NCI-H2196 treated with DMSO at 0.1 percent for 48 hours (cell line): ENCODE measurements around the gene CAMKK2.
A peak's percentile ranks its signal among the peaks of the same experiment; 100 is the strongest.
"Not testable (repeated sequence)": the region's sequence is repeated elsewhere in the genome, so short reads cannot be mapped to it uniquely, and the experiment has no call there.

Source experiments
- DNase-seq: peaks from one replicate; lab custom pipeline; 2025; ENCODE audit not compliant: unreplicated experiment; lab: John Stamatoyannopoulos, UW

Gene CAMKK2

DNA sequence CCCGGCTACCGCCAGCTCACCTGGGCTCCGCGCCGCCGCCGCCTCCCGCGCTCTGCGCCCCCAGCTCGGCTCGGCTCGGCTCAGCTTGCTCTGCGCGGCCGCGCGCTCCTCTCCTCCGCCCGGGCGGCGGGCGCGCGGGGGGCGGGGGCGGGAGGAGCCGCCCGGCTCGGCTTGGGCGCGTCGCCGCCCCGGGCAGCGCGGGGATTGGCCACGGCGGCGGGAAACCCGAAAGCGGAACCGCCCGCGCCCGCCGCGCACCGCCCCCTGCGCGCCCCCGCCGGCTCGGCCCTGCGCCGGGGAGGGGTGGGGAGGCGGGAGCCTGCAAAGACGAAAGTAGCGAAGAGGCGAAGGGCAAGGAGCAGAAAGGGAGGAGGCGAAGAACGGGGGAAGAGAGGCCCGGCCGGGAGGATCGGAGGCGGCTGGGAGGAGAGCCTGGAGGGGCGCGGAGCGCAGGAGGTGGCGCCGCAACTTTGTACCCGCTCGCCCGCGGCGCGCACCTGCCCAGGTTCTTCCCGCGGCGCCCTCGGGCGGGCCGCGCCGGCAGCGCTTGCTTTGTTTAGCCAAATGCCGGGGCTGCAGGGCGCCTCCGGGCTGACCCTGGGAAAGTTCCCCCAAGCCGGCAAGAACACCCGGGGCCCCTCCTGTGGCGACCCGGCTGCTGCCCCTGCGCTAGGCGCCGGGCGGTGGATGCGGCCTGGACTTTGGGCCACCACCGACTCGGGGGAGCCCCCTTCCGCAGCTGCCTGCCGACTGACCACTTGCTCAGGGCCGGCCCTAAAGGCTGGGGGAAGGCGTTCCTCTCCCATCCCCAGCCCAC lies at the start of gene CAMKK2:
Gene CAMKK2 (minus strand): TSS at position 92 of the 817 bp plus-strand sequence. CDS start 22,183 bp downstream, outside the sequence.
- peak; percentile 68 for DNase-seq

- DNase-seq = no peak
Measured at GRCh38 chr12:121345151-121345815, 48.8 kb upstream of the CAMKK2 start.

DNA sequence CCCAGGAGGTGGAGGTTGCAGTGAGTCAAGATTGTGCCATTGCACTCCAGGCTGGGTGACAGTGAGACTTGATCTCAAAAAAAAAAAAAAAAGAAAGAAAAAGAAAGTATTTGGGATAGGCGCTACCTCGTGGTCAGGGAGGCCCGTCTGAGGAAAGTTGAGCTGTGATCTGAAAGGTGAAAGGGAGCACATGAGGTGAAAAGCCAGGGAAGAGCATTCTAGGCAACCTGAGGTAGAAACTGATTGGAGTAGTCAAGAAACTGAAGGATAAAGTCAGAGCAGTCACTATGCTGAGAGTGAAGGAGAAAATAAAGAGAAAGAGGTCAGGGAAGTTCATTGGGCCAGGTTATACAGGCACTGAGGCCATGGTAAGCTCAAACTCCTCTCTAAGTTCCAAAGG lies 48.0 kb upstream of the CAMKK2 start:
- no peak for DNase-seq

- no peak for DNase-seq
Measured at GRCh38 chr12:121337416-121337815, 40.9 kb upstream of the CAMKK2 start.

GRCh38 chr12:121334513-121335343 lies 38.2 kb upstream of the CAMKK2 start:
- peak; percentile 77 for DNase-seq

DNA sequence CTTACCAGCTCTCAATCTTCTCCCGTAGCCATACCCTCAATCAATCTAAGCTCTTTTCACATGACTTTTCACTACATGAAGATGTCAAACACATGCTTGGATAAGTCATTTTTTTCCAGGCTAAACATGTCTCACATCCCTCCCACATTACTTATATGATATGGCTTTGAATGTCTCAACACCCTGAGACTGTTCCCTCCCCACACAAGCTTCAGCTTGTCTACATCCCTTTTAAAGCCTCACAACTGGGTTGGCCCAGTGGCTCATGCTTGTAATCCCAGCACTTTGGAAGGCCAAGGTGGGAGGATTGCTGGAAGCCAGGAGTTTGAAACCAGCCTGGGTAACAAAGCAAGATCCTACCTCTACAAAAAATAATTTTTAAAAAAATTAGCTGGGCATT lies 37.2 kb upstream of the CAMKK2 start:
- no peak for DNase-seq

DNA sequence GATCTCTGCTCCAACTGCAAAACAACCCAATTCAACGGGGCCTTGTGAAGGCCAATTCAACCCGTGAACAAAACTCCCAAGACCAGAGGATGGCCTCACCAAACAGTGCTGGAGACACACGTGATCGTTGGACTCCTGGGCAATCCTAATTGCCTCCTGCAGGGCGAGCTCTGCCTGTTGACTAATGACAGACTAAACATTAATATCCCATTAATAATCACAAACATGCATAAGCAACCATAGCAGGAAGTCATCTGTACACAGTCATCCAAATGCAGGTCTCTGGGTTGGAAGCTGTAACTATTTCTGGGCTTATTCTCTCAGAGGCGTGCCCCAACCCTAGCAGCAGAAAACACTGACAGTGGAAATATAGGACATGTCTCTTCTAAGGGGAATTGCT lies 34.7 kb upstream of the CAMKK2 start:
- no peak for DNase-seq

DNA sequence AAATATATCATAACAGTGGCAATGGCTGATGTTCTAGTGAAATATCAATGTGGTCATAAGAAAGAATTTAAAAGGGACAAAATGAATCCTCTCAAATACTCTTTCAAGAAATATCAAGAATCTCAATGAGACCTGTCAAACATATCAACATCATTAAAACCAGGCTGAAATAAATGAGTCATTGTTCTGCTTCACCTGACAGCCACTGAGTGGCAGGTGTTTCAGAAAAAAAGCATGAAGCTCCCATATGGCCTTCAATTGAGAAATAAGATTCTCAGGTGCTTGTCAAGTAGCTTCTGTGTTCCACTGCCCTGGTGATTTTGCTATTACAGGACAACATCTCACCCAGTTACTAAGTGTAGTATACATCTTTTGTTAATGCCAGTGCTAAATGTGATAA lies 34.2 kb upstream of the CAMKK2 start:
- DNase-seq = no peak

DNA sequence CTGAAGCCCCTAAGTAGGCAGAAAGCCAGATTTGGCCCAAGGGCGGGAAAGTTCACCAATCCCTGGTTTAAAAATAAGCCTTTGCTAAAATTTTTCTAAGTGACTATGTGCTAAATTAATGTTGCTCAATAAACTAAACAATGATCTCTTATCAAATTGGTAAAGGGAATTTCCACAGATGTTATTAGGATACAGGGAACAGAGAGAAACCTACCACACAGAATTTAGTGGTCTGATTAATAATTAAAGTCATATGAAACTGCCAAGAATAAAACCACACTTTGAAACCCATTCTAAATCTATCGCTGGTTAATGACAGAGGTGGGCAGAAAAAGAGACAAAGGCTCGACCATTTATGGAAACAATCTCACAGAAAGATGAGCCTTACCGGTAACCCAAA lies 33.7 kb upstream of the CAMKK2 start:
- DNase-seq = no peak

- no peak for DNase-seq
Measured at GRCh38 chr12:121328620-121329019, 32.1 kb upstream of the CAMKK2 start.

DNA sequence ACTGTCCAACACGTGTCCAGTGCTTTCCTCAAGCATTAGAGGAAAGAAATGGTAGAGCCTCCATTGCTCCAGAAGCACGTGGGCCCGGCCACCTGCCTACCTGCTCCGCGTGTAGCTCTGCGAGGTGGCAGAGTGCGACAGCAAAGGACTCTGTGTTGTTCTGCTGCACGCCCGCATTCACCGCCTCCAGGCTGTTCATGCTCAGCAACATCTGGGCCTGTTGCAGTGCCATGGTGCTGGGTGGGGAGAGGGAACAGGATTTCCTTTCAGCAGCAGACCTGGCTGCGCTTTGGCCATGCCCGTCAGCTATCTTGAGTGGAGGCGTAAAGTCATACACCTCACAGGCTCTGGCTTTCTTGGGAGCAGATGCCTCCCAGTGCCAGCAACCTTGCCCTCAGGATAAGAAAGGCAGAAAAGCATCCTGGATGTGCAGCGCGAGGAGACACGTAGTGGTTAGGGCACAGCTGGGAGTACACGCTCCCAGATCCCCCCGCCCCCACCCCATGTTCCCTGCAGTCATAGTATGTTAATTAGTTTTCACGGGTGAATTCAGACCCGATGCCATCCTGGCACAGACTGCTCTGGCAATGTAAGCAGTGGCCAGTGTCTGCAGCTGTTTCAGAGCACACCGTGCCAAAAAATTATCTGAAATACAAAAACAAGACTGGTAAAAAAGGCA lies 30.6 kb upstream of the CAMKK2 start:
- no peak for DNase-seq

- DNase-seq = no peak
Measured at GRCh38 chr12:121325922-121326396, 29.4 kb upstream of the CAMKK2 start.

DNA sequence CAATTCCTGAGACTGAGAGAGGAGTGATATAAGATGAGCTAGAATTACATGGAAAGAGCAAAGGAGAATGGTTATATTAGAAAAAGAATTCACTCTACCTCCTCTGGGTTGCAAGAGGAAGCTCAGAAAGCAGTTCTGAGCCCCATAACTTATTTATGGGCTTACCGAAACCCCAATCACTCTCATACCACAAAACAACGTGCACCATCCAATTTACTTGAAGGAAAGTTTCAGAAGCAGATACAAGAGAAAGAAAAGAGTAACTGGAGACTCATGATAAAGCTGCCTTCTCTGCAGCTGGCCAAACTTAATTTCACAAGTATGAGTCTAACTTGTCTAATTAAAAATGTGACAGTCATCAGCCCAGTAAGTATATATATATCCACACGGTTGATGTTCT lies 27.4 kb upstream of the CAMKK2 start:
- DNase-seq = no peak

- DNase-seq = no peak
Measured at GRCh38 chr12:121318121-121318520, 21.6 kb upstream of the CAMKK2 start.

DNA sequence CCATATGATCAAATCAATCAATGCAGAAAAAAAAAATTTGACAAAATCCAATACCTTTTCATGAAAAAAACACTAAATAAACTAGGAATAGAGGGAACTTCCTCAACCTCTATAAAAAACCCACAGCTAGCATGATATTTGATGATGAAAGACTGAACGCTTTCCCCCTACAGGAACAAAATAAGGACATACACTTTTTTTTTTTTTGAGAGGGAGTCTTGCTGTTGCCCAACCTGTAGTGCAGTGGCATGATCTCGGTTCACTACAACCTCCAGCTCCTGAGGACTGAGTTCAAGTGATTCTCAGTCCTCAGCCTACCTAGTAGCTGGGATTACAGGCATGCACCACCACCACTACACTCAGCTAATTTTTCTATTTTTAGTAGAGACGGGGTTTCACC lies 17.9 kb upstream of the CAMKK2 start:
- no peak for DNase-seq

GRCh38 chr12:121310231-121310630 lies 13.7 kb upstream of the CAMKK2 start:
- not testable (repeated sequence) for DNase-seq

- not testable (repeated sequence) for DNase-seq
Measured at GRCh38 chr12:121307397-121307796, 10.9 kb upstream of the CAMKK2 start.

- DNase-seq = no peak
Measured at GRCh38 chr12:121304306-121304705, 7.8 kb upstream of the CAMKK2 start.

DNA sequence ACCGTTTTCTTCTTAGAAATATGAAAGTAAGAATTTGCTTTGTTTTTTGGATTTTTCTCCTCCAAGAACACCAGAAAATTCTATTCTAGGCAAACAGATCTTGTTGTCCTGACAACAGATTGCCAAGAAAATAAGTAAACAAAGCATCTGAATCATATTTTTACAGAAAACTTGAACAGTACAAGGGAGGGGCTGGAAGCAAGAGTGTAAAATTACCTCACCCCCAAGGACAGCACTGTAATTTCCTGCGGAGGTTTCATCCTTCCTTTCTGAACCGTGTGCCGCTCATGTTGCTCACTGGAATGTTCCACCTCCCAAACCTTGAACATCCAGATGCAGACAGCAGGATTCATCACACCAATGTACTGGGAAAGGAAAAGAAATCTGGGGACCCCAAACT lies 5.4 kb upstream of the CAMKK2 start:
- DNase-seq = no peak

DNA sequence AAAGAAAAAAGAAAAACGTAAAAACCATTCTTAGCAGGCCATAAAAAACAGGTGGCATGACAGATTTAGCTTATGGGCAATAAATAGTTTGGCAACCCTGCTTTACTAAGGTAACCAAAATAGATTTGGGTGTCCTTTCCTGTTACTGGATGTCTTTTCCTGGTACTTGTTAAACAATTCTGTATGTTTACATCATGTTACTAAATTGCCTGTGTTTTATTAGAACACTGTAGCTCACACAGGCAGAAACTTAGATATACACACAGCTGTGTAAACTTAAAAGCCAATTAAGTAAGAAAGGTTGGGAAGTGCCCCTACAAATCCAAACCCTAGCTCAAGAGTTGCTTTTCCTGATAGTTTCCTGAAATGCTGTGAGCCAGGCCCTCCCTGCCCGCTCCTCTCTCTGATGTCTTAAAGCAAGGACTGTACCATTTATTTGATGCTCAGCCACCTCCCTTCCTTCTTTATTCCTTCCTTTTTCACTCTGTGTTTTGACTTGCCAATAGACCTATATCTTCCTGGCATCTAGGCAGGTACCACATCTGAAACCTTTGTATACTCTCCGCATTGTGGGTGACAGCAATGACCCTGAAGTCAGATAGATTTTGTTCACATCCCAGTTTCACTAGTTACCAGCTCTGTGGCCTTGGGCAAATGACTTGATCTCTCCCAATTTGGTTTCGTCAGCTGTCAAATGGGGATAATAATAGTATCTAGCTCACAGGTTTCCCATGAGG lies 3.7 kb upstream of the CAMKK2 start:
- DNase-seq = no peak
